Calu3 (cell line): ENCODE measurements around the gene CAPN10. TPM values are rescaled to one million over a fixed set of nuclear protein-coding genes. Genes with fewer than 3 reads are reported as not detected.

Source experiments
- BruUV-seq: library from RNA; stranded (reverse); fragments of 400-500 nt; replicated peaks from 2 replicates; lab custom pipeline; 2021; lab: Mats Ljungman, UMichigan
- CTCF ChIA-PET: fragments of 300-600 bp; sonication (Branson Sonifier 250); formaldehyde crosslinking; loops from one replicate; lab custom pipeline; 2022; ENCODE audit warnings: antibody characterized with exemption; lab: Charles Lee
- DNase-seq: peaks from one replicate; pipeline ENCODE4 v3.0.0; 2022
- H3K27ac Mint-ChIP-seq: one replicate; pipeline ENCODE4 v1.8.0; 2022; ENCODE audit warnings: mixed read lengths; ENCODE audit not compliant: unreplicated experiment
- H3K27me3 Mint-ChIP-seq: one replicate; pipeline ENCODE4 v1.8.0; 2022; ENCODE audit warnings: mixed read lengths; ENCODE audit not compliant: unreplicated experiment
- H3K36me3 Mint-ChIP-seq: one replicate; pipeline ENCODE4 v1.8.0; 2022; ENCODE audit warnings: mild to moderate bottlenecking, moderate library complexity, mixed read lengths; ENCODE audit not compliant: insufficient read depth, unreplicated experiment
- H3K4me1 Mint-ChIP-seq: one replicate; pipeline ENCODE4 v1.8.0; 2022; ENCODE audit warnings: mild to moderate bottlenecking, low read depth, mixed read lengths; ENCODE audit not compliant: unreplicated experiment
- H3K4me3 Mint-ChIP-seq: one replicate; pipeline ENCODE4 v1.8.0; 2022; ENCODE audit warnings: mild to moderate bottlenecking, low read depth, moderate library complexity, mixed read lengths; ENCODE audit not compliant: unreplicated experiment
- H3K9me3 Mint-ChIP-seq: one replicate; pipeline ENCODE4 v1.8.0; 2022; ENCODE audit warnings: low read depth, mixed read lengths; ENCODE audit not compliant: unreplicated experiment
- CTCF ChIP-seq: fragments of 200-600 bp; IDR thresholded peaks from one replicate; pipeline ENCODE4 v1.8.0; 2022; ENCODE audit warnings: antibody characterized with exemption; ENCODE audit not compliant: unreplicated experiment
- intact Hi-C: fragments of 100-400 bp; cut with micrococcal nuclease; formaldehyde crosslinking; loops from one replicate; pipeline ENCODE4 v1.10.0; 2022; ENCODE audit not compliant: unreplicated experiment
- total RNA-seq: library from RNA; stranded (reverse); gene quantifications from 2 replicates; pipeline ENCODE4 v1.2.3, GENCODE V29; 2022

Gene CAPN10
- total RNA-seq, 1 experiment from 2014 or later: 49.3 TPM

GRCh38 chr2:240628808-240629618 is 42.5 kb downstream of the CAPN10 start:
- peaks cover 4% of the 10 kb centered on the region for H3K9me3 Mint-ChIP-seq
- no TSS peak for BruUV-seq
- TF ChIP-seq CTCF: no peak
- CTCF ChIA-PET: no interaction called here
- intact Hi-C loops: no loop called here
- no peaks in the 10 kb centered on the region for H3K4me1 Mint-ChIP-seq
- H3K36me3 Mint-ChIP-seq: peaks cover 45% of the 10 kb centered on the region
- H3K4me3 Mint-ChIP-seq: no peak overlapping the region
- DNase-seq: no peak
- H3K27me3 Mint-ChIP-seq: no peaks in the 10 kb centered on the region
- H3K27ac Mint-ChIP-seq: no peak overlapping the region

GRCh38 chr2:240629619-240629967 is 43.1 kb downstream of the CAPN10 start:
- Mint-ChIP-seq H3K9me3 (peaks cover 4% of the 10 kb centered on the region), H3K36me3 (peaks cover 40% of the 10 kb centered on the region), H3K27me3 (no peaks in the 10 kb centered on the region), H3K4me3 (no peak overlapping the region), H3K4me1 (no peaks in the 10 kb centered on the region), H3K27ac (no peak overlapping the region)
- intact Hi-C loops: no loop called here
- no TSS peak for BruUV-seq
- TF ChIP-seq CTCF: no peak
- DNase-seq: no peak
- CTCF ChIA-PET: no interaction called here

- no peak for DNase-seq
- Mint-ChIP-seq H3K4me1 (no peaks in the 10 kb centered on the region), H3K27ac (no peak overlapping the region), H3K9me3 (peaks cover 4% of the 10 kb centered on the region), H3K36me3 (peaks cover 34% of the 10 kb centered on the region), H3K4me3 (no peak overlapping the region), H3K27me3 (no peaks in the 10 kb centered on the region)
- TF ChIP-seq CTCF: no peak
- intact Hi-C loops: no loop called here
- CTCF ChIA-PET: no interaction called here
- BruUV-seq: no TSS peak
These were observed 43.6 kb downstream of the CAPN10 start for GRCh38 chr2:240629968-240630770.

- TF ChIP-seq CTCF: no peak
- no TSS peak for BruUV-seq
- no peaks in the 10 kb centered on the region for H3K4me1 Mint-ChIP-seq
These were observed 44.4 kb downstream of the CAPN10 start for GRCh38 chr2:240630771-240631547.

More at GRCh38 chr2:240630771-240631547, 44.4 kb downstream of the CAPN10 start:
- Mint-ChIP-seq H3K27ac (no peak overlapping the region), H3K9me3 (peaks cover 4% of the 10 kb centered on the region), H3K36me3 (peaks cover 28% of the 10 kb centered on the region), H3K27me3 (no peaks in the 10 kb centered on the region), H3K4me3 (no peak overlapping the region)
- no peak for DNase-seq
- CTCF ChIA-PET: no interaction called here
- intact Hi-C loops: no loop called here
